GM21447 (cell line): Measurements from ENCODE around the gene NBEA.

Experiments
- ATAC-seq: cut with Tn5 transposase; IDR thresholded peaks from one replicate; pipeline ENCODE4 v1.9.1; 2021; ENCODE audit not compliant: unreplicated experiment

NBEA gene

GRCh38 chr13:35698911-35699576, 757.0 kb downstream of the NBEA start:
- ATAC-seq: no peak

- ATAC-seq: no peak
Observed at GRCh38 chr13:35699825-35700510, 757.9 kb downstream of the NBEA start.

- no peak for ATAC-seq
Observed at GRCh38 chr13:35700671-35701070, 758.6 kb downstream of the NBEA start.

GRCh38 chr13:35702316-35702715, 760.2 kb downstream of the NBEA start:
- ATAC-seq: no peak

- no peak for ATAC-seq
Observed at GRCh38 chr13:35703061-35703460, 761.0 kb downstream of the NBEA start.

- ATAC-seq: no peak
Observed at GRCh38 chr13:35704331-35704730, 762.3 kb downstream of the NBEA start.

GRCh38 chr13:35706281-35706680, 764.2 kb downstream of the NBEA start:
- no peak for ATAC-seq

- no peak for ATAC-seq
Observed at GRCh38 chr13:35706721-35707120, 764.7 kb downstream of the NBEA start.

GRCh38 chr13:35711909-35712308, 769.8 kb downstream of the NBEA start:
- no peak for ATAC-seq

GRCh38 chr13:35712907-35713761, 771.1 kb downstream of the NBEA start:
- no peak for ATAC-seq

GRCh38 chr13:35714121-35714520, 772.1 kb downstream of the NBEA start:
- ATAC-seq: no peak

- ATAC-seq: no peak
Observed at GRCh38 chr13:35714588-35715377, 772.7 kb downstream of the NBEA start.

GRCh38 chr13:35716186-35716585, 774.1 kb downstream of the NBEA start:
- no peak for ATAC-seq

GRCh38 chr13:35716729-35717128, 774.7 kb downstream of the NBEA start:
- no peak for ATAC-seq

GRCh38 chr13:35718084-35718483, 776.0 kb downstream of the NBEA start:
- ATAC-seq: no peak

- no peak for ATAC-seq
Observed at GRCh38 chr13:35720290-35720689, 778.2 kb downstream of the NBEA start.

- ATAC-seq: peak; percentile 57
Observed at GRCh38 chr13:35720690-35721554, 778.9 kb downstream of the NBEA start.
